Gastrocnemius medialis (tissue), 4 donors: ENCODE data around the gene PAK1IP1. TPM values are rescaled to one million over a fixed set of nuclear protein-coding genes. Genes with fewer than 3 reads are reported as not detected.

Source experiments
- ATAC-seq, 2 donors: fragments of 150-250 bp; one replicate each; pipeline ENCODE4 v1.9.1; 2016
- DNase-seq, 2 donors: peaks; one replicate each; pipeline ENCODE4 v3.0.0-alpha.2; 2019
- H3K27ac ChIP-seq, 4 donors: fragments of 200-600 bp; sonication (generic); 1 replicate in 1 of 4; 2 replicates in 3 of 4; pipeline ENCODE4 v1.5.1; 2016 to 2018; ENCODE audit warnings: mild to moderate bottlenecking in 2 of 4, moderate library complexity in 1 of 4
- H3K27me3 ChIP-seq, 3 donors: fragments of 200-600 bp; sonication (generic) in 2 of 3; 1 replicate in 1 of 3; 2 replicates in 2 of 3; pipeline versions ENCODE4 v1.5.1 to v1.6.0; 2016 to 2019; ENCODE audit warnings: mild to moderate bottlenecking in 1 of 3, moderate library complexity in 1 of 3
- H3K36me3 ChIP-seq, 2 donors: fragments of 200-600 bp; sonication (generic) in 1 of 2; one replicate each; pipeline ENCODE4 v1.5.1; 2017 to 2018
- H3K4me1 ChIP-seq, 2 donors: fragments of 200-600 bp; sonication (generic) in 1 of 2; one replicate each; pipeline ENCODE4 v1.5.1; 2016 to 2017; ENCODE audit warnings: mild to moderate bottlenecking in 2 of 2
- H3K4me3 ChIP-seq, 4 donors: fragments of 200-600 bp; sonication (generic) in 3 of 4; 1 replicate in 1 of 4; 2 replicates in 3 of 4; pipeline ENCODE4 v1.5.1; 2016 to 2019; ENCODE audit warnings: mild to moderate bottlenecking in 2 of 4
- H3K9me3 ChIP-seq, 3 donors: fragments of 200-600 bp; sonication (generic) in 2 of 3; 1 replicate in 1 of 3; 2 replicates in 2 of 3; pipeline ENCODE4 v1.5.1; 2016 to 2019
- CTCF ChIP-seq, 5 experiments: fragments of 450-650 bp in 3 of 5; fragments of 200-600 bp in 2 of 5; sonication (generic) in 2 of 5; IDR thresholded peaks in 4 of 5; conservative IDR thresholded peaks in 1 of 5; 1 replicate in 4 of 5; 2 replicates in 1 of 5; pipeline ENCODE4 v1.5.1; 2016 to 2019; ENCODE audit warnings: antibody characterized with exemption in 5 of 5, mild to moderate bottlenecking in 3 of 5, moderate library complexity in 3 of 5
- POLR2A ChIP-seq, 2 donors: fragments of 450-650 bp; IDR thresholded peaks; one replicate each; pipeline ENCODE4 v1.6.1; 2017; ENCODE audit warnings: antibody characterized with exemption in 2 of 2, mild to moderate bottlenecking in 2 of 2, moderate library complexity in 2 of 2
- in situ Hi-C, 4 donors: fragments of 200-750 bp; cut with MboI; loops; one replicate each; pipeline versions ENCODE4 v1.15.0 to v1.8.0; 2017; ENCODE audit warnings: low sequenced_read_pairs in 4 of 4
- intact Hi-C: fragments of 100-400 bp; cut with DNase I; formaldehyde crosslinking; loops from one replicate; pipeline ENCODE4 v1.15.1; 2023; ENCODE audit warnings: low total_unique reads
- total RNA-seq, 4 donors: library from RNA; depleted of rRNA; stranded (reverse); fragments of >200 nt; gene quantifications; one replicate each; pipeline versions ENCODE4 v1.1.0 to v1.2.3, GENCODE V29; 2016

Gene PAK1IP1
- total RNA-seq, 4 donors from 2014 or later, result 5.5 to 18.8 (median 14.2) TPM

GRCh38 chr6:10682355-10682988 lies 12.3 kb upstream of the PAK1IP1 start:
- in situ Hi-C loops, result no loop called here
- Histone ChIP-seq H3K27me3 (peaks cover 0 to 12% (median 0%) of the 10 kb centered on the region in 3 donors), H3K36me3 (no peaks in the 10 kb centered on the region), H3K4me1 (no peaks in the 10 kb centered on the region), H3K27ac (no peak overlapping the region), H3K4me3 (no peak overlapping the region), H3K9me3 (no peaks in the 10 kb centered on the region)
- intact Hi-C loops, result no loop called here
- no peak for DNase-seq
- TF ChIP-seq POLR2A (IDR thresholded peaks at IDR 0.05) (no peak), CTCF (IDR thresholded peaks at IDR 0.05 in 4 of 5, conservative IDR thresholded peaks at IDR 0.05 in 1 of 5) (no peak)
- ATAC-seq, result no peak

GRCh38 chr6:10684618-10685017 lies 10.2 kb upstream of the PAK1IP1 start:
- DNase-seq (no peak), ATAC-seq (no peak)
- in situ Hi-C loops (no loop called here), intact Hi-C loops (no loop called here)
- no peaks in the 10 kb centered on the region for H3K9me3 ChIP-seq
- H3K4me1 ChIP-seq, result no peaks in the 10 kb centered on the region
- H3K36me3 ChIP-seq, result no peaks in the 10 kb centered on the region
- H3K27ac ChIP-seq, result no peak overlapping the region
- no peak for TF ChIP-seq CTCF (IDR thresholded peaks at IDR 0.05 in 4 of 5, conservative IDR thresholded peaks at IDR 0.05 in 1 of 5)
- no peak for TF ChIP-seq POLR2A (IDR thresholded peaks at IDR 0.05)
- peaks cover 0 to 12% (median 0%) of the 10 kb centered on the region in 3 donors for H3K27me3 ChIP-seq
- H3K4me3 ChIP-seq, result no peak overlapping the region

- in situ Hi-C loops (no loop called here), intact Hi-C loops (no loop called here)
- ATAC-seq (no peak), DNase-seq (no peak)
- Histone ChIP-seq H3K27ac (no peak overlapping the region), H3K36me3 (no peaks in the 10 kb centered on the region), H3K4me3 (no peak overlapping the region), H3K27me3 (peaks cover 0 to 12% (median 0%) of the 10 kb centered on the region in 3 donors), H3K4me1 (no peaks in the 10 kb centered on the region), H3K9me3 (no peaks in the 10 kb centered on the region)
- TF ChIP-seq CTCF (IDR thresholded peaks at IDR 0.05 in 4 of 5, conservative IDR thresholded peaks at IDR 0.05 in 1 of 5) (no peak), POLR2A (IDR thresholded peaks at IDR 0.05) (no peak)
These were observed 9.5 kb upstream of the PAK1IP1 start for GRCh38 chr6:10685092-10685915.

- Histone ChIP-seq H3K27ac (no peak overlapping the region), H3K36me3 (no peaks in the 10 kb centered on the region), H3K27me3 (peaks cover 0 to 12% (median 0%) of the 10 kb centered on the region in 3 donors), H3K4me3 (no peak overlapping the region), H3K4me1 (no peaks in the 10 kb centered on the region), H3K9me3 (no peaks in the 10 kb centered on the region)
- ATAC-seq (no peak), DNase-seq (no peak)
- intact Hi-C loops, result no loop called here
- TF ChIP-seq POLR2A (IDR thresholded peaks at IDR 0.05) (no peak), CTCF (IDR thresholded peaks at IDR 0.05 in 4 of 5, conservative IDR thresholded peaks at IDR 0.05 in 1 of 5) (no peak)
- in situ Hi-C loops, result no loop called here
These were observed 7.9 kb upstream of the PAK1IP1 start for GRCh38 chr6:10686901-10687300.
